BJ (cell line): ENCODE data around the gene BEAN1. TPM values are rescaled to one million over a fixed set of nuclear protein-coding genes. Genes with fewer than 3 reads are reported as not detected.

ENCODE experiments used
- CTCF ChIA-PET: fragments of 350-600 bp; formaldehyde crosslinking; extraction: SDS; loops from one replicate; lab custom pipeline; 2021; ENCODE audit warnings: antibody characterized with exemption, inconsistent platforms; lab: Yijun Ruan, JAX
- POLR2A ChIA-PET: fragments of 300-600 bp; sonication (Branson Sonifier 250); formaldehyde crosslinking; extraction: SDS; loops from one replicate; lab custom pipeline; 2021; ENCODE audit warnings: antibody characterized with exemption; lab: Charles Lee
- DNase-seq: peaks from one replicate; pipeline ENCODE4 v3.0.0-alpha.2; 2011; ENCODE audit warnings: low read depth
- H3K27me3 ChIP-seq: 2 replicates; pipeline ENCODE4 v1.6.0; 2011; ENCODE audit warnings: low read length; ENCODE audit not compliant: control insufficient read depth, insufficient read depth
- H3K36me3 ChIP-seq: 2 replicates; pipeline ENCODE4 v1.5.1; 2011; ENCODE audit warnings: low read length; ENCODE audit not compliant: control insufficient read depth, insufficient read depth
- H3K4me3 ChIP-seq: 2 replicates; pipeline ENCODE4 v1.5.1; 2011; ENCODE audit warnings: low read depth, mild to moderate bottlenecking, control low read depth, low read length
- polyA minus RNA-seq: library from RNA; depleted of rRNA, polyadenylated mRNA; stranded (reverse); fragments of >200 nt; gene quantifications from 2 replicates; pipeline ENCODE4 v1.2.3, GENCODE V29; 2011; rRNA and poly(A)+ RNA removed
- polyA plus RNA-seq: library from polyadenylated mRNA; depleted of rRNA; stranded (reverse); fragments of >200 nt; gene quantifications from 2 replicates; pipeline ENCODE4 v1.2.3, GENCODE V29; 2011; rRNA removed
- TF ChIP-seq, protein P1 (sequence below): IDR thresholded peaks from 2 replicates; pipeline ENCODE4 v1.5.1; 2011; ENCODE audit warnings: low read depth, mild to moderate bottlenecking, control low read depth, inconsistent platforms, low read length, moderate library complexity; ENCODE audit not compliant: insufficient read depth

Gene BEAN1, protein sequence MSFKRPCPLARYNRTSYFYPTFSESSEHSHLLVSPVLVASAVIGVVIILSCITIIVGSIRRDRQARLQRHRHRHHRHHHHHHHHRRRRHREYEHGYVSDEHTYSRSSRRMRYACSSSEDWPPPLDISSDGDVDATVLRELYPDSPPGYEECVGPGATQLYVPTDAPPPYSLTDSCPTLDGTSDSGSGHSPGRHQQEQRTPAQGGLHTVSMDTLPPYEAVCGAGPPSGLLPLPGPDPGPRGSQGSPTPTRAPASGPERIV
- polyA plus RNA-seq (not detected in 2 replicates), polyA minus RNA-seq (not detected in 2 replicates)

GRCh38 chr16:66427036-66427860 lies at the start of gene BEAN1:
Gene BEAN1, plus strand, starts transcription at chr16:66427295. Its CDS starts 10,382 bp downstream, at chr16:66437677.
- no peak for DNase-seq
- peak within 1 kb of the TSS; percentile 26 for H3K4me3 ChIP-seq
- no peaks in the 10 kb centered on the region for H3K36me3 ChIP-seq
- TF ChIP-seq, protein P1, sequence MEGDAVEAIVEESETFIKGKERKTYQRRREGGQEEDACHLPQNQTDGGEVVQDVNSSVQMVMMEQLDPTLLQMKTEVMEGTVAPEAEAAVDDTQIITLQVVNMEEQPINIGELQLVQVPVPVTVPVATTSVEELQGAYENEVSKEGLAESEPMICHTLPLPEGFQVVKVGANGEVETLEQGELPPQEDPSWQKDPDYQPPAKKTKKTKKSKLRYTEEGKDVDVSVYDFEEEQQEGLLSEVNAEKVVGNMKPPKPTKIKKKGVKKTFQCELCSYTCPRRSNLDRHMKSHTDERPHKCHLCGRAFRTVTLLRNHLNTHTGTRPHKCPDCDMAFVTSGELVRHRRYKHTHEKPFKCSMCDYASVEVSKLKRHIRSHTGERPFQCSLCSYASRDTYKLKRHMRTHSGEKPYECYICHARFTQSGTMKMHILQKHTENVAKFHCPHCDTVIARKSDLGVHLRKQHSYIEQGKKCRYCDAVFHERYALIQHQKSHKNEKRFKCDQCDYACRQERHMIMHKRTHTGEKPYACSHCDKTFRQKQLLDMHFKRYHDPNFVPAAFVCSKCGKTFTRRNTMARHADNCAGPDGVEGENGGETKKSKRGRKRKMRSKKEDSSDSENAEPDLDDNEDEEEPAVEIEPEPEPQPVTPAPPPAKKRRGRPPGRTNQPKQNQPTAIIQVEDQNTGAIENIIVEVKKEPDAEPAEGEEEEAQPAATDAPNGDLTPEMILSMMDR, result no peak
- POLR2A ChIA-PET, result no interaction called here
- CTCF ChIA-PET, result interaction anchor here (1.0 kb wide), 1 partner anchor 28 kb away, joined by 3 read pairs; no protein-coding TSS in a partner anchor
- peaks cover 55% of the 10 kb centered on the region for H3K27me3 ChIP-seq

GRCh38 chr16:66377324-66377723 lies 49.8 kb upstream of the BEAN1 start:
- peaks cover 3% of the 10 kb centered on the region; the same call in 1 of the 2 replicates for H3K27me3 ChIP-seq
- CTCF ChIA-PET, result no interaction called here
- TF ChIP-seq, protein P1, result no peak
- no peaks in the 10 kb centered on the region for H3K36me3 ChIP-seq
- POLR2A ChIA-PET, result no interaction called here
- H3K4me3 ChIP-seq, result no peak overlapping the region
- DNase-seq, result no peak

DNA sequence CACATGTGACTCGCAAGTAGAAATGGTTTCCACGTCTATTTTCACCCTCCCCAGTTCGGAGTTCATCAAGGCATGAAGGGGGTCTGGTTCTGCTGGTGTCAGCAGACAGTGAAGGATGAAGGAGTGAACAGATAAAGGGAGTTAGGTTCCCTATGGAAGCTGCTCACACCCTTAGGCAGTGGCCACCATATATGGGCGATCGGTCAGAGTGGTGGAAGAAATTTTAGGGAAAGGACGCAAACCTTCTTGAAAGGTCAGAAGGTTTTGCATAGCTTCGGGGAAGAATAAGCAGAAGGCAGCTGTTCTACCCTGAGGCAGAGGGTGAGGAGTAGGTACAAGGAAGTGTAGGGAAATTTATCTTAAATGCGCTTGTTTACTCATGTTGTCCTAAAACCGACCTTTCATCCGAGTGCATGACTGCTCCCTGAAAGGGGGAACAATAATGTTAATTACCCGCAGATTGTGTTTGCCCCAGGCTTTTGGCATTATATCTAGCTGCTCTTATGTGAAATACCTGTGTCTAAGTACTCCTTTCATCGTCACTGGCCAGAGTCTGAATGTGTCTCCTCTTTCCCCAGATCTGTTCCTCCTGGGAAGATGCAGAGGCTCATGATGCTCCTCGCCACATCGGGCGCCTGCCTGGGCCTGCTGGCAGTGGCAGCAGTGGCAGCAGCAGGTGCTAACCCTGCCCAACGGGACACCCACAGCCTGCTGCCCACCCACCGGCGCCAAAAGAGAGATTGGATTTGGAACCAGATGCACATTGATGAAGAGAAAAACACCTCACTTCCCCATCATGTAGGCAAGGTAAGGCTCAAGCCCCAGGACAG lies 48.1 kb upstream of the BEAN1 start:
- peaks cover 3% of the 10 kb centered on the region; the same call in 1 of the 2 replicates for H3K27me3 ChIP-seq
- DNase-seq, result no peak
- TF ChIP-seq, protein P1, result no peak
- POLR2A ChIA-PET, result no interaction called here
- CTCF ChIA-PET, result interaction anchor here (1.3 kb wide), 1 partner anchor 22 kb away, joined by 3 read pairs; no protein-coding TSS in a partner anchor
- no peaks in the 10 kb centered on the region for H3K36me3 ChIP-seq
- H3K4me3 ChIP-seq, result no peak overlapping the region

DNA sequence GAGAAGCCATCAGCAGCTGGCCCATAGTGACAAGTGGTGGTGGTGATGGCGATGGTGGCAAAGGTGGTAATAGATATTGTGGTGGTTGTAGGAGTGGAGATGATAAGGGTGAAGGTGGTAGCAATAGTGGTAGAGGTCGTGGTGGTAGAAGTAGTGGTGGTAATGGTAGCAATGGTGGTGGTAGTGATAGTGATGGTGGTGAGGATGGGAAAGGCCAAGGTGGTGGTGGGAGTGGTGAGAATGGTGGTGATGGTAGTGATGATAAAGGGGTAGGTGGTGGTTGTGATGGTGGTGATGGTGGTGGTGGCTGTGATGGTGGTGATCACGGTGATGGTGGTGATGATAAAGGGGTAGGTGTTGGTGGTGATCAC lies 47.5 kb upstream of the BEAN1 start:
- TF ChIP-seq, protein P1, result no peak
- H3K27me3 ChIP-seq, result no peaks in the 10 kb centered on the region; the same call in 1 of the 2 replicates
- no peaks in the 10 kb centered on the region for H3K36me3 ChIP-seq
- DNase-seq, result no peak
- POLR2A ChIA-PET, result no interaction called here
- CTCF ChIA-PET, result no interaction called here
- no peak overlapping the region for H3K4me3 ChIP-seq
